Measurements from ENCODE around the gene MSANTD1.

DNA sequence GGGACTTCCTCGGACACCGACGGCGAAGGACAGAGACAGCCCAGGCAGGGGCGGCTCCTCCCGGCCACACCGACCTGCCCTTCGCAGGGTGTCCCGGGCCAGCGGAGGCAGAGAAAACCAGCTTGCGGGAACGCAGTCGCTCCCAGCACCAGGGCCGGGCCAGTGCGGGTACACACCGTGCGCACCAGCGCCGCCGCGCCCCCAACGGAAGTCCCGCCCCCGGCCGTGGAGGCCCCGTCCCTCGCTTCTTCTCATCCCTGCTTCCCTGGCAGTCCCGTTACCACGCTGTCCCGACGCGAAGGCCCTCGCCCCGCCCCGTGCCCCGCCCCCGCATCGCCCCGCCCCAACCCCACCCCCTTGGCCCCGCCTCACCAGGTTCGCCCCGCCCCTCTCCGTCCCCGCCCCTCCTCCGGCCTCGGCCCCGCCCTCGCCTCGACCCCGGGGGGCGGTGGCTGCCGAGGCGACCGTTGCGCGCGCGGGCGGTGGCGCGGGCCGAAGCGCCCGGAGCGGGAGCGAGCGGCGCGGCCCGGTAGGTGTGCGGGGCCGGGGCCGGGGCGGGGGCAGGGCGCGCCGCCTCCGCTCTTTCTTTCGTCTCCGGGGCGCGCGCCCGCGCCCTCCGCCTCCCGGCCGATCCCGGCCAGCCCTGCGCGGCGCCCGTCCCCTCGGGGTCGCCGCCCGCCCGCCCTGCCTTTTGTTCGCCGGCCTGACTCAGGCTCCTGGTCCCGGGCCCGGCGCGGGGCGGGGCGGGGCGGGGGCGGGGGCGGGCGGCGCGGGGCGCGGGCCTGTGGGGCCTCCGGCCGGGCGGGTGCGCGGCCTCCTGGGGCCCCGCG is 43.8 kb downstream of the MSANTD1 start, which contains the start of gene RGS12:
- TF ChIP-seq POLR2A (IDR thresholded peaks at IDR 0.05; ENCODE audit: low read depth, low read length) (peak; percentile 70), FOS (IDR thresholded peaks at IDR 0.05; ENCODE audit: borderline replicate concordance, insufficient read depth, low read length) (no peak)
- TF ChIP-seq, protein P1, sequence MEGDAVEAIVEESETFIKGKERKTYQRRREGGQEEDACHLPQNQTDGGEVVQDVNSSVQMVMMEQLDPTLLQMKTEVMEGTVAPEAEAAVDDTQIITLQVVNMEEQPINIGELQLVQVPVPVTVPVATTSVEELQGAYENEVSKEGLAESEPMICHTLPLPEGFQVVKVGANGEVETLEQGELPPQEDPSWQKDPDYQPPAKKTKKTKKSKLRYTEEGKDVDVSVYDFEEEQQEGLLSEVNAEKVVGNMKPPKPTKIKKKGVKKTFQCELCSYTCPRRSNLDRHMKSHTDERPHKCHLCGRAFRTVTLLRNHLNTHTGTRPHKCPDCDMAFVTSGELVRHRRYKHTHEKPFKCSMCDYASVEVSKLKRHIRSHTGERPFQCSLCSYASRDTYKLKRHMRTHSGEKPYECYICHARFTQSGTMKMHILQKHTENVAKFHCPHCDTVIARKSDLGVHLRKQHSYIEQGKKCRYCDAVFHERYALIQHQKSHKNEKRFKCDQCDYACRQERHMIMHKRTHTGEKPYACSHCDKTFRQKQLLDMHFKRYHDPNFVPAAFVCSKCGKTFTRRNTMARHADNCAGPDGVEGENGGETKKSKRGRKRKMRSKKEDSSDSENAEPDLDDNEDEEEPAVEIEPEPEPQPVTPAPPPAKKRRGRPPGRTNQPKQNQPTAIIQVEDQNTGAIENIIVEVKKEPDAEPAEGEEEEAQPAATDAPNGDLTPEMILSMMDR (IDR thresholded peaks at IDR 0.05; ENCODE audit: extremely low read depth in 1 of 2, insufficient read depth in 1 of 2, low read depth in 1 of 2, low read length in 2 of 2): no peak
